IMR-90 (cell line): ENCODE measurements around the gene C14orf119. TPM values are rescaled to one million over a fixed set of nuclear protein-coding genes. Genes with fewer than 3 reads are reported as not detected.

Source experiments
- ATAC-seq: fragments of 200-7000 bp; cut with Tn5 transposase; 2 replicates; pipeline ENCODE4 v1.9.1; 2020; ENCODE audit warnings: low read depth, mild to moderate bottlenecking, moderate library complexity
- BruUV-seq: library from RNA; stranded (reverse); fragments of 400-500 nt; replicated peaks from 2 replicates; lab custom pipeline; 2021; lab: Mats Ljungman, UMichigan
- CTCF ChIA-PET: fragments of 300-600 bp; formaldehyde crosslinking; extraction: SDS; loops from one replicate; lab custom pipeline; 2021; ENCODE audit warnings: antibody characterized with exemption; lab: Yijun Ruan, JAX
- POLR2A ChIA-PET: fragments of 300-600 bp; sonication (Branson Sonifier 250); formaldehyde crosslinking; loops from one replicate; lab custom pipeline; 2022; ENCODE audit warnings: antibody characterized with exemption; ENCODE audit not compliant: unreplicated experiment; lab: Charles Lee
- DNase-seq: peaks from one replicate; pipeline ENCODE4 v3.0.0; 2013
- H2AFZ ChIP-seq: replicated peaks from 2 replicates; pipeline ENCODE3; 2013; ENCODE audit warnings: low read length, mild to moderate bottlenecking; ENCODE audit not compliant: poor library complexity
- H2AK5ac ChIP-seq: 2 replicates; pipeline ENCODE4 v1.6.1; 2013; ENCODE audit warnings: low read depth, low read length, inconsistent platforms
- H2AK9ac ChIP-seq: replicated peaks from 2 replicates; pipeline ENCODE3; 2013; ENCODE audit warnings: mild to moderate bottlenecking, low read depth, low read length, moderate library complexity; ENCODE audit not compliant: poor library complexity
- H2BK120ac ChIP-seq: 2 replicates; pipeline ENCODE4 v1.6.1; 2013; ENCODE audit warnings: low read depth, low read length, inconsistent platforms
- H2BK15ac ChIP-seq: 3 replicates; pipeline ENCODE4 v1.6.1; 2013; ENCODE audit warnings: low read depth, low read length, inconsistent platforms
- H2BK20ac ChIP-seq: 2 replicates; pipeline ENCODE4 v1.6.1; 2013; ENCODE audit warnings: low read depth, mild to moderate bottlenecking, inconsistent platforms, low read length, moderate library complexity
- H2BK5ac ChIP-seq: 2 replicates; pipeline ENCODE4 v1.6.1; 2013; ENCODE audit warnings: mild to moderate bottlenecking, low read depth, low read length, inconsistent platforms; ENCODE audit not compliant: poor library complexity, severe bottlenecking
- H3K14ac ChIP-seq: replicated peaks from 2 replicates; pipeline ENCODE4 v1.6.1; 2013; ENCODE audit warnings: low read depth, low read length, inconsistent platforms
- H3K18ac ChIP-seq: 2 replicates; pipeline ENCODE4 v1.6.1; 2013; ENCODE audit warnings: low read depth, low read length, control low read depth
- H3K23ac ChIP-seq: 2 replicates; pipeline ENCODE4 v1.6.1; 2013; ENCODE audit warnings: low read depth, low read length, inconsistent platforms
- H3K27ac ChIP-seq: 2 replicates; pipeline ENCODE4 v1.5.1; 2013; ENCODE audit warnings: mild to moderate bottlenecking, control low read depth, low read length; ENCODE audit not compliant: insufficient read depth
- H3K27me3 ChIP-seq: 2 replicates; pipeline ENCODE4 v1.6.1; 2013; ENCODE audit warnings: low read length; ENCODE audit not compliant: control insufficient read depth, insufficient read depth
- H3K36me3 ChIP-seq: 2 replicates; pipeline ENCODE4 v1.6.1; 2013; ENCODE audit warnings: low read length, mixed read lengths; ENCODE audit not compliant: control insufficient read depth, insufficient read depth
- H3K4ac ChIP-seq: 2 replicates; pipeline ENCODE4 v1.6.1; 2013; ENCODE audit warnings: low read depth, low read length, inconsistent platforms
- H3K4me1 ChIP-seq: 2 replicates; pipeline ENCODE4 v1.6.1; 2013; ENCODE audit warnings: low read length, mixed read lengths; ENCODE audit not compliant: control insufficient read depth, insufficient read depth
- H3K4me2 ChIP-seq: 2 replicates; pipeline ENCODE4 v1.6.1; 2013; ENCODE audit warnings: low read depth, mild to moderate bottlenecking, control low read depth, low read length, moderate library complexity
- H3K4me3 ChIP-seq: 2 replicates; pipeline ENCODE4 v1.5.1; 2013; ENCODE audit warnings: low read depth, mild to moderate bottlenecking, control low read depth, low read length, moderate library complexity; ENCODE audit not compliant: insufficient read depth
- H3K56ac ChIP-seq: 2 replicates; pipeline ENCODE4 v1.6.1; 2013; ENCODE audit warnings: low read length, inconsistent platforms; ENCODE audit not compliant: insufficient read depth; ENCODE audit errors: extremely low read depth
- H3K79me1 ChIP-seq, 2 experiments: 2 replicates each; pipeline ENCODE4 v1.6.1; 2013; ENCODE audit warnings: low read length in 2 of 2, inconsistent platforms in 1 of 2, low read depth in 1 of 2
- H3K9ac ChIP-seq: 2 replicates; pipeline ENCODE4 v1.6.1; 2013; ENCODE audit warnings: low read depth, low read length, control low read depth
- H3K9me1 ChIP-seq: 2 replicates; pipeline ENCODE4 v1.6.1; 2013; ENCODE audit warnings: low read length, inconsistent platforms; ENCODE audit not compliant: insufficient read depth
- H3K9me3 ChIP-seq: 2 replicates; pipeline ENCODE4 v1.6.1; 2013; ENCODE audit warnings: low read length; ENCODE audit not compliant: control insufficient read depth, insufficient read depth
- H4K20me1 ChIP-seq: 2 replicates; pipeline ENCODE4 v1.6.1; 2013; ENCODE audit warnings: low read length, inconsistent platforms; ENCODE audit not compliant: insufficient read depth
- H4K5ac ChIP-seq: 2 replicates; pipeline ENCODE4 v1.6.1; 2013; ENCODE audit warnings: mild to moderate bottlenecking, low read depth, low read length, control low read depth
- H4K8ac ChIP-seq, 2 experiments: 2 replicates each; pipeline ENCODE4 v1.6.1; 2013; ENCODE audit warnings: low read depth in 2 of 2, low read length in 2 of 2, control low read depth in 1 of 2, inconsistent platforms in 1 of 2
- H4K91ac ChIP-seq: 2 replicates; pipeline ENCODE4 v1.6.1; 2013; ENCODE audit warnings: low read depth, low read length, inconsistent platforms; ENCODE audit not compliant: insufficient read depth
- BHLHE40 ChIP-seq: fragments of 150-350 bp; IDR thresholded peaks from 2 replicates; pipeline ENCODE4 v1.6.1; 2016; ENCODE audit warnings: mild to moderate bottlenecking, low read depth, low read length
- CEBPB ChIP-seq: IDR thresholded peaks from 2 replicates; pipeline ENCODE4 v1.6.1; 2012; ENCODE audit warnings: low read depth, low read length, improper control_type of control experiment
- CHD1 ChIP-seq: IDR thresholded peaks from 2 replicates; pipeline ENCODE4 v1.6.1; 2012; ENCODE audit warnings: low read depth, low read length, improper control_type of control experiment
- CTCF ChIP-seq: conservative IDR thresholded peaks from 2 replicates; pipeline ENCODE4 v1.5.1; 2012; ENCODE audit warnings: mild to moderate bottlenecking, low read depth, low read length, improper control_type of control experiment
- ELK1 ChIP-seq: fragments of 150-350 bp; IDR thresholded peaks from 2 replicates; pipeline ENCODE4 v1.6.1; 2016; ENCODE audit warnings: low read depth, mild to moderate bottlenecking, low read length, moderate library complexity, borderline replicate concordance
- FOS ChIP-seq: fragments of 150-350 bp; IDR thresholded peaks from 2 replicates; pipeline ENCODE4 v1.6.1; 2016; ENCODE audit warnings: low read depth, low read length
- MAFK ChIP-seq: IDR thresholded peaks from 2 replicates; pipeline ENCODE4 v1.6.1; 2012; ENCODE audit warnings: low read depth, low read length, improper control_type of control experiment
- MAZ ChIP-seq: IDR thresholded peaks from 2 replicates; pipeline ENCODE4 v1.6.1; 2012; ENCODE audit warnings: low read depth, mild to moderate bottlenecking, low read length, improper control_type of control experiment, moderate library complexity, borderline replicate concordance
- MXI1 ChIP-seq: IDR thresholded peaks from 2 replicates; pipeline ENCODE4 v1.6.1; 2012; ENCODE audit warnings: low read depth, mild to moderate bottlenecking, low read length, moderate library complexity, borderline replicate concordance
- NFE2L2 ChIP-seq: fragments of 150-350 bp; IDR thresholded peaks from 2 replicates; pipeline ENCODE4 v1.6.1; 2016; ENCODE audit warnings: low read depth, mild to moderate bottlenecking, low read length
- POLR2A ChIP-seq: IDR thresholded peaks from 2 replicates; pipeline ENCODE4 v1.6.1; 2012; ENCODE audit warnings: mild to moderate bottlenecking, low read depth, low read length
- RAD21 ChIP-seq: IDR thresholded peaks from 2 replicates; pipeline ENCODE4 v1.6.1; 2012; ENCODE audit warnings: low read length, improper control_type of control experiment
- RCOR1 ChIP-seq: IDR thresholded peaks from 2 replicates; pipeline ENCODE4 v1.6.1; 2012; ENCODE audit warnings: mild to moderate bottlenecking, low read length, improper control_type of control experiment; ENCODE audit not compliant: insufficient replicate concordance
- RFX5 ChIP-seq: IDR thresholded peaks from 2 replicates; pipeline ENCODE4 v1.8.0; 2012; ENCODE audit warnings: low read depth, mild to moderate bottlenecking, low read length, moderate library complexity
- SMC3 ChIP-seq: fragments of 150-350 bp; IDR thresholded peaks from 2 replicates; pipeline ENCODE4 v1.6.1; 2016; ENCODE audit warnings: low read depth, mild to moderate bottlenecking, antibody characterized with exemption, low read length, moderate library complexity
- USF2 ChIP-seq: fragments of 150-350 bp; IDR thresholded peaks from 2 replicates; pipeline ENCODE4 v1.6.1; 2017; ENCODE audit warnings: mild to moderate bottlenecking, antibody characterized with exemption, low read length, low read depth
- WGBS, 2 experiments: methylation state at CpG; one replicate each; pipeline versions ENCODE4 v1.1.5 to v1.1.7; 2013; ENCODE audit warnings: missing lambda C conversion rate in 2 of 2; ENCODE audit not compliant: insufficient read length in 1 of 2; ENCODE audit errors: extremely low coverage in 2 of 2; 5-methylcytosine and 5-hydroxymethylcytosine counted together
- dilution Hi-C: fragments of 300-500 bp; cut with HindIII; formaldehyde crosslinking; loops from one replicate; pipeline ENCODE4 v1.14.3; 2018; ENCODE audit warnings: low sequenced_read_pairs; ENCODE audit not compliant: unreplicated experiment
- in situ Hi-C: fragments of 300-500 bp; cut with MboI; formaldehyde crosslinking; loops from 3 replicates; pipeline ENCODE4 v1.14.3; 2019; ENCODE audit warnings: low sequenced_read_pairs, inconsistent platforms, mixed read lengths
- intact Hi-C: fragments of 100-400 bp; cut with micrococcal nuclease; formaldehyde crosslinking; loops from 2 replicates; pipeline ENCODE4 v1.10.0; 2022
- polyA plus RNA-seq, 3 experiments: library from polyadenylated mRNA; depleted of rRNA; stranded (reverse); fragments of >200 nt; gene quantifications; 2 replicates each; pipeline ENCODE4 v1.2.3, GENCODE V29; 2012; ENCODE audit warnings: low replicate concordance in 1 of 3
- total RNA-seq: library from RNA; depleted of rRNA; stranded (reverse); fragments of >200 nt; gene quantifications from 2 replicates; pipeline ENCODE4 v1.2.3, GENCODE V29; 2012

Gene C14orf119
- total and polyA plus RNA-seq, 2 of the 4 experiments (the other 2 are of a cell fraction), result 74.0 to 83.7 TPM

- H4K91ac ChIP-seq, result no peak overlapping the region
- peaks cover 15% of the 10 kb centered on the region for H3K27me3 ChIP-seq
- H3K27ac ChIP-seq, result no peak overlapping the region
- no peak overlapping the region for H2AK5ac ChIP-seq
- H2AK9ac ChIP-seq, result no peak overlapping the region
- CTCF ChIA-PET, result interaction anchor here (0.9 to 1.0 kb wide), 3 partner anchors 59 to 63 kb away, joined by 3 to 7 read pairs (median 4); partner anchors contain the start of gene SLC7A8
- no peak overlapping the region for H3K4me2 ChIP-seq
- no peaks in the 10 kb centered on the region for H3K9me3 ChIP-seq
- ATAC-seq (no peak), DNase-seq (no peak)
- in situ Hi-C loops (no loop called here), dilution Hi-C loops (no loop called here), intact Hi-C loops (no loop called here)
- H3K36me3 ChIP-seq, result no peaks in the 10 kb centered on the region
- no peak overlapping the region for H3K4ac ChIP-seq
- 0 out of 2 replicates have a peak, but pooled peaks cover 3% of the 10 kb centered on the region for H3K4me1 ChIP-seq
- H2BK20ac ChIP-seq, result no peak overlapping the region
- H2BK120ac ChIP-seq, result no peak overlapping the region
- no peak overlapping the region for H4K5ac ChIP-seq
- no TSS peak for BruUV-seq
- H3K4me3 ChIP-seq, result no peak overlapping the region
- H3K14ac ChIP-seq, result no peak overlapping the region
- H3K18ac ChIP-seq, result no peak overlapping the region
- no peak overlapping the region for H2BK5ac ChIP-seq
- no peak overlapping the region for H2AFZ ChIP-seq
- H2BK15ac ChIP-seq, result no peak overlapping the region
- 94% methylated on average over 6 of the region's 13 CpGs; no CpG with 5 or more reads in 1 of the 2 experiments for WGBS, 2 experiments
- H3K9me1 ChIP-seq, result no peaks in the 10 kb centered on the region
- no peak overlapping the region for H3K56ac ChIP-seq
- POLR2A ChIA-PET, result no interaction called here
- no peaks in the 10 kb centered on the region for H3K79me1 ChIP-seq
- H4K8ac ChIP-seq, result no peak overlapping the region
- no peak overlapping the region for H3K9ac ChIP-seq
- TF ChIP-seq RAD21, result no peak
- no peak for TF ChIP-seq NFE2L2
- TF ChIP-seq RFX5, result no peak
- no peak for TF ChIP-seq RCOR1
- TF ChIP-seq CEBPB, result no peak
- no peak for TF ChIP-seq CHD1
- no peak for TF ChIP-seq MAFK
- TF ChIP-seq SMC3, result no peak
- no peak for TF ChIP-seq MAZ
- TF ChIP-seq FOS, result no peak
- TF ChIP-seq CTCF, result no peak
- TF ChIP-seq MXI1, result no peak
- TF ChIP-seq BHLHE40, result no peak
- TF ChIP-seq USF2, result no peak
- no peak for TF ChIP-seq ELK1
- TF ChIP-seq POLR2A, result no peak
- no peaks in the 10 kb centered on the region for H4K20me1 ChIP-seq
- H3K23ac ChIP-seq, result no peak overlapping the region
These were observed 29.1 kb downstream of the C14orf119 start for GRCh38 chr14:23124337-23124954.
